Measurements from ENCODE around the gene CAPG. TPM values are rescaled to one million over a fixed set of nuclear protein-coding genes. Genes with fewer than 3 reads are reported as not detected.
"Not testable (repeated sequence)": the region's sequence is repeated elsewhere in the genome, so short reads cannot be mapped to it uniquely, and the experiment has no call there.

Gene CAPG
- 63.1 and 183 TPM in 2 replicates for total RNA-seq

GRCh38 chr2:85409845-85410583, at the start of gene CAPG:
Gene CAPG (minus strand): TSS chr2:85410366. CDS start chr2:85402145, 8,221 bp downstream.
- DNase-seq (ENCODE audit: extremely low read depth, low read depth, low spot score), result no peak

- no peak for DNase-seq (ENCODE audit: extremely low read depth, low read depth, low spot score)
These were observed 49.6 kb upstream of the CAPG start for GRCh38 chr2:85459771-85460170.

GRCh38 chr2:85458601-85459563, 48.7 kb upstream of the CAPG start:
- no peak for DNase-seq (ENCODE audit: extremely low read depth, low read depth, low spot score)

- DNase-seq (ENCODE audit: extremely low read depth, low read depth, low spot score), result no peak
These were observed 47.7 kb upstream of the CAPG start for GRCh38 chr2:85457877-85458316.

- no peak for DNase-seq (ENCODE audit: extremely low read depth, low read depth, low spot score)
These were observed 46.9 kb upstream of the CAPG start for GRCh38 chr2:85457043-85457442.

- no peak for DNase-seq (ENCODE audit: extremely low read depth, low read depth, low spot score)
These were observed 45.5 kb upstream of the CAPG start for GRCh38 chr2:85455552-85456090.

GRCh38 chr2:85453571-85453970, 43.4 kb upstream of the CAPG start:
- no peak for DNase-seq (ENCODE audit: extremely low read depth, low read depth, low spot score)

- no peak for DNase-seq (ENCODE audit: extremely low read depth, low read depth, low spot score)
These were observed 42.1 kb upstream of the CAPG start for GRCh38 chr2:85452237-85452636.

- DNase-seq (ENCODE audit: extremely low read depth, low read depth, low spot score), result no peak
These were observed 39.0 kb upstream of the CAPG start for GRCh38 chr2:85449214-85449588.

GRCh38 chr2:85448461-85449213, 38.5 kb upstream of the CAPG start:
- DNase-seq (ENCODE audit: extremely low read depth, low read depth, low spot score), result no peak

GRCh38 chr2:85447222-85447585, 37.0 kb upstream of the CAPG start:
- no peak for DNase-seq (ENCODE audit: extremely low read depth, low read depth, low spot score)

- no peak for DNase-seq (ENCODE audit: extremely low read depth, low read depth, low spot score)
These were observed 36.4 kb upstream of the CAPG start for GRCh38 chr2:85446296-85447221.

GRCh38 chr2:85445316-85446295, 35.4 kb upstream of the CAPG start:
- no peak for DNase-seq (ENCODE audit: extremely low read depth, low read depth, low spot score)

- no peak for DNase-seq (ENCODE audit: extremely low read depth, low read depth, low spot score)
These were observed 34.5 kb upstream of the CAPG start for GRCh38 chr2:85444629-85445172.

- no peak for DNase-seq (ENCODE audit: extremely low read depth, low read depth, low spot score)
These were observed 31.7 kb upstream of the CAPG start for GRCh38 chr2:85441864-85442263.

- no peak for DNase-seq (ENCODE audit: extremely low read depth, low read depth, low spot score)
These were observed 30.6 kb upstream of the CAPG start for GRCh38 chr2:85440729-85441128.

GRCh38 chr2:85439986-85440385, 29.8 kb upstream of the CAPG start:
- DNase-seq (ENCODE audit: extremely low read depth, low read depth, low spot score), result no peak

GRCh38 chr2:85439569-85439968, 29.4 kb upstream of the CAPG start:
- not testable (repeated sequence) for DNase-seq (ENCODE audit: extremely low read depth, low read depth, low spot score)
